Measurements from ENCODE around the gene RAD9A.

Gene RAD9A

GRCh38 chr11:67366546-67366945 is 25.2 kb upstream of the RAD9A start:
- H3K4me3 ChIP-seq (ENCODE audit: low read depth, low read length) = no peak overlapping the region
- no peak for TF ChIP-seq POLR2A (IDR thresholded peaks at IDR 0.05; ENCODE audit: extremely low read depth, insufficient read length)
- no peak for TF ChIP-seq CTCF (IDR thresholded peaks at IDR 0.05; ENCODE audit: low read depth, low read length)
- DNase-seq (ENCODE audit: low read depth) = no peak

GRCh38 chr11:67366961-67367760 is 24.6 kb upstream of the RAD9A start:
- no peak for DNase-seq (ENCODE audit: low read depth)
- no peak for TF ChIP-seq POLR2A (IDR thresholded peaks at IDR 0.05; ENCODE audit: extremely low read depth, insufficient read length)
- TF ChIP-seq MAX (IDR thresholded peaks at IDR 0.05; ENCODE audit: low read depth, low read length) = no peak
- no peak for TF ChIP-seq MYC (IDR thresholded peaks at IDR 0.05; ENCODE audit: low read depth, low read length)
- no peak for TF ChIP-seq CTCF (IDR thresholded peaks at IDR 0.05; ENCODE audit: low read depth, low read length)
- H3K4me3 ChIP-seq (ENCODE audit: low read depth, low read length) = no peak overlapping the region

GRCh38 chr11:67367761-67368227 is 24.0 kb upstream of the RAD9A start:
- H3K4me3 ChIP-seq (ENCODE audit: low read depth, low read length) = no peak overlapping the region
- TF ChIP-seq POLR2A (IDR thresholded peaks at IDR 0.05; ENCODE audit: extremely low read depth, insufficient read length) (no peak), CTCF (IDR thresholded peaks at IDR 0.05; ENCODE audit: low read depth, low read length) (no peak), MAX (IDR thresholded peaks at IDR 0.05; ENCODE audit: low read depth, low read length) (no peak), MYC (IDR thresholded peaks at IDR 0.05; ENCODE audit: low read depth, low read length) (no peak)
- no peak for DNase-seq (ENCODE audit: low read depth)

- no peak for TF ChIP-seq MYC (IDR thresholded peaks at IDR 0.05; ENCODE audit: low read depth, low read length)
- TF ChIP-seq MAX (IDR thresholded peaks at IDR 0.05; ENCODE audit: low read depth, low read length) = no peak
- no peak for TF ChIP-seq CTCF (IDR thresholded peaks at IDR 0.05; ENCODE audit: low read depth, low read length)
- no peak for TF ChIP-seq POLR2A (IDR thresholded peaks at IDR 0.05; ENCODE audit: extremely low read depth, insufficient read length)
- no peak overlapping the region for H3K4me3 ChIP-seq (ENCODE audit: low read depth, low read length)
- DNase-seq (ENCODE audit: low read depth) = no peak
These were observed 23.2 kb upstream of the RAD9A start for GRCh38 chr11:67368621-67369020.

GRCh38 chr11:67369275-67369674 is 22.5 kb upstream of the RAD9A start:
- TF ChIP-seq MAX (IDR thresholded peaks at IDR 0.05; ENCODE audit: low read depth, low read length) (no peak), POLR2A (IDR thresholded peaks at IDR 0.05; ENCODE audit: extremely low read depth, insufficient read length) (no peak), CTCF (IDR thresholded peaks at IDR 0.05; ENCODE audit: low read depth, low read length) (no peak), MYC (IDR thresholded peaks at IDR 0.05; ENCODE audit: low read depth, low read length) (no peak)
- DNase-seq (ENCODE audit: low read depth) = no peak
- no peak overlapping the region for H3K4me3 ChIP-seq (ENCODE audit: low read depth, low read length)

Data from NB4 (cell line).